HEK293 (cell line): ENCODE measurements around the gene BICD1.

Experiments used
- GLI2 ChIP-seq: fragments of 450-650 bp; formaldehyde crosslinking; IDR thresholded peaks from 2 replicates; pipeline ENCODE4; 2017; ENCODE audit warnings: missing biosample characterization, missing genetic modification characterization, low read depth, borderline replicate concordance
- ZBTB21 ChIP-seq: fragments of 450-650 bp; formaldehyde crosslinking; IDR thresholded peaks from 2 replicates; pipeline ENCODE4 v1.5.1; 2017; ENCODE audit warnings: missing biosample characterization, missing genetic modification characterization
- ZNF121 ChIP-seq: fragments of 450-650 bp; formaldehyde crosslinking; IDR thresholded peaks from 2 replicates; pipeline ENCODE4 v1.5.1; 2016; ENCODE audit warnings: missing biosample characterization, missing genetic modification characterization
- ZNF274 ChIP-seq, 2 experiments: fragments of 200-500 bp in 1 of 2; fragments of 450-650 bp in 1 of 2; sonication (Bioruptor generic) in 1 of 2; formaldehyde crosslinking in 1 of 2; IDR thresholded peaks; 2 replicates each; pipeline versions ENCODE4 v1.5.1 to v1.6.1; 2014 to 2016; ENCODE audit warnings: borderline replicate concordance in 1 of 2, inconsistent platforms in 1 of 2, low read length in 1 of 2, missing biosample characterization in 1 of 2, missing genetic modification characterization in 1 of 2
- ZNF501 ChIP-seq: fragments of 450-650 bp; formaldehyde crosslinking; IDR thresholded peaks from 2 replicates; pipeline ENCODE4 v1.5.1; 2016; ENCODE audit warnings: missing biosample characterization, missing genetic modification characterization
- ZNF623 ChIP-seq: fragments of 450-650 bp; formaldehyde crosslinking; IDR thresholded peaks from 2 replicates; pipeline ENCODE4 v1.5.1; 2016; ENCODE audit warnings: missing biosample characterization, missing genetic modification characterization
- ZNF791 ChIP-seq: fragments of 450-650 bp; formaldehyde crosslinking; IDR thresholded peaks from 2 replicates; pipeline ENCODE4 v1.5.1; 2016; ENCODE audit warnings: missing biosample characterization, missing genetic modification characterization
- TF ChIP-seq, protein P1 (sequence below): fragments of 450-650 bp; formaldehyde crosslinking; IDR thresholded peaks from 2 replicates; pipeline ENCODE4 v1.5.1; 2016; ENCODE audit warnings: missing biosample characterization, missing genetic modification characterization
- TF ChIP-seq, protein P2 (sequence below): fragments of 450-650 bp; formaldehyde crosslinking; IDR thresholded peaks from 2 replicates; pipeline ENCODE4 v1.5.1; 2016; ENCODE audit warnings: missing biosample characterization, missing genetic modification characterization, borderline replicate concordance

DNA sequence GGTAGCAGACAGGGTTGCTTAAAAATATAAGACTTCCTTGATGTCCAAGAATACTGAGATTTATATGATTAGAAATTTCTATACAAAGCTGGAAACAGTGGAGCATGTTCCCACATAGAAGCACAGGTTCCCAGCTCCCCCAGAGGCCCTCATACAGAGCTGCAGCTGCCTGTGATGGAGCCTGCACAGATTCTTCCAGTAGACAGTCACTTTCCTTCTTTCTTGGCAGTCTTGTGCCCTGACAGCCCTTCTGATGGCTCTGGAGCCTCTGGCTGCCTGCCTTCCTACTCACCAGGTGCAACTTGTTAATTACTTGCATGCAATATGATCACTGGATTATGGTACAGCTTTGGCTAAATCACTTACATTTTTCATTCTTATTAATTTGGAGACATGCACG is 44.4 kb downstream of the BICD1 start:
- no peak for TF ChIP-seq ZBTB21 (tag by site-specific recombination)
- TF ChIP-seq, protein P1, sequence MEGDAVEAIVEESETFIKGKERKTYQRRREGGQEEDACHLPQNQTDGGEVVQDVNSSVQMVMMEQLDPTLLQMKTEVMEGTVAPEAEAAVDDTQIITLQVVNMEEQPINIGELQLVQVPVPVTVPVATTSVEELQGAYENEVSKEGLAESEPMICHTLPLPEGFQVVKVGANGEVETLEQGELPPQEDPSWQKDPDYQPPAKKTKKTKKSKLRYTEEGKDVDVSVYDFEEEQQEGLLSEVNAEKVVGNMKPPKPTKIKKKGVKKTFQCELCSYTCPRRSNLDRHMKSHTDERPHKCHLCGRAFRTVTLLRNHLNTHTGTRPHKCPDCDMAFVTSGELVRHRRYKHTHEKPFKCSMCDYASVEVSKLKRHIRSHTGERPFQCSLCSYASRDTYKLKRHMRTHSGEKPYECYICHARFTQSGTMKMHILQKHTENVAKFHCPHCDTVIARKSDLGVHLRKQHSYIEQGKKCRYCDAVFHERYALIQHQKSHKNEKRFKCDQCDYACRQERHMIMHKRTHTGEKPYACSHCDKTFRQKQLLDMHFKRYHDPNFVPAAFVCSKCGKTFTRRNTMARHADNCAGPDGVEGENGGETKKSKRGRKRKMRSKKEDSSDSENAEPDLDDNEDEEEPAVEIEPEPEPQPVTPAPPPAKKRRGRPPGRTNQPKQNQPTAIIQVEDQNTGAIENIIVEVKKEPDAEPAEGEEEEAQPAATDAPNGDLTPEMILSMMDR (tag by site-specific recombination), result no peak
- no peak for TF ChIP-seq ZNF623
- no peak for TF ChIP-seq ZNF791 (tag by site-specific recombination)
- TF ChIP-seq ZNF501, result no peak
- TF ChIP-seq, protein P2, sequence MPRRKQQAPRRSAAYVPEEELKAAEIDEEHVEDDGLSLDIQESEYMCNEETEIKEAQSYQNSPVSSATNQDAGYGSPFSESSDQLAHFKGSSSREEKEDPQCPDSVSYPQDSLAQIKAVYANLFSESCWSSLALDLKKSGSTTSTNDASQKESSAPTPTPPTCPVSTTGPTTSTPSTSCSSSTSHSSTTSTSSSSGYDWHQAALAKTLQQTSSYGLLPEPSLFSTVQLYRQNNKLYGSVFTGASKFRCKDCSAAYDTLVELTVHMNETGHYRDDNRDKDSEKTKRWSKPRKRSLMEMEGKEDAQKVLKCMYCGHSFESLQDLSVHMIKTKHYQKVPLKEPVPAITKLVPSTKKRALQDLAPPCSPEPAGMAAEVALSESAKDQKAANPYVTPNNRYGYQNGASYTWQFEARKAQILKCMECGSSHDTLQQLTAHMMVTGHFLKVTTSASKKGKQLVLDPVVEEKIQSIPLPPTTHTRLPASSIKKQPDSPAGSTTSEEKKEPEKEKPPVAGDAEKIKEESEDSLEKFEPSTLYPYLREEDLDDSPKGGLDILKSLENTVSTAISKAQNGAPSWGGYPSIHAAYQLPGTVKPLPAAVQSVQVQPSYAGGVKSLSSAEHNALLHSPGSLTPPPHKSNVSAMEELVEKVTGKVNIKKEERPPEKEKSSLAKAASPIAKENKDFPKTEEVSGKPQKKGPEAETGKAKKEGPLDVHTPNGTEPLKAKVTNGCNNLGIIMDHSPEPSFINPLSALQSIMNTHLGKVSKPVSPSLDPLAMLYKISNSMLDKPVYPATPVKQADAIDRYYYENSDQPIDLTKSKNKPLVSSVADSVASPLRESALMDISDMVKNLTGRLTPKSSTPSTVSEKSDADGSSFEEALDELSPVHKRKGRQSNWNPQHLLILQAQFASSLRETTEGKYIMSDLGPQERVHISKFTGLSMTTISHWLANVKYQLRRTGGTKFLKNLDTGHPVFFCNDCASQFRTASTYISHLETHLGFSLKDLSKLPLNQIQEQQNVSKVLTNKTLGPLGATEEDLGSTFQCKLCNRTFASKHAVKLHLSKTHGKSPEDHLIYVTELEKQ (tag by site-specific recombination), result no peak
- TF ChIP-seq ZNF121, result no peak
- no peak for TF ChIP-seq GLI2 (tag by site-specific recombination)
- no peak for TF ChIP-seq ZNF274 (IDR thresholded peaks at IDR 0.05; ENCODE audit: low read length)
- TF ChIP-seq ZNF274 (tag by site-specific recombination; IDR thresholded peaks at IDR 0.05; ENCODE audit: borderline replicate concordance), result no peak
